ENCODE results near the gene TSHR. TPM values are rescaled to one million over a fixed set of nuclear protein-coding genes. Genes with fewer than 3 reads are reported as not detected.

Gene TSHR
- total and polyA plus RNA-seq, 2 of the 13 experiments (the other 11 are each of a cell fraction or from before 2014, with no cell fraction given), result not detected

DNA sequence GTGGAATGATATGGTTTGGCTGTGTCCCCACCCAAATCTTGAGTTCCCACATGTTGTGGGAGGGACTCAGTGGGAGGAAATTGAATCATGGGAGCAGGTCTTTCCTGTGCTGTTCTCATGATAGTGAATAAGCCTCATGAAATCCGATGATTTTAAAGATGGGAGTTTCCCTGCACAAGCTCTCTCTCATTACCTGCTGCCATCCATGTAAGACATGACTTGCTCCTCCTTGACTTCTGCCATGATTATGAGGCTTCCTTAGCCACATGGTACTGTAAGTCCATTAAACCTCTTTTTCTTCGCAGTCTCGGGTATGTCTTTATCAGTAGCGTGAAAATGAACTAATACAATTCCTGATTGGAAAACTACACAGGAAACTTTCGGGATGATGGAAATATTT lies 100.5 kb downstream of the TSHR start:
- CTCF ChIA-PET (ENCODE audit: low intra/inter-chr PET ratio, low total read pairs), result no interaction called here
- Histone ChIP-seq H3K79me2 (ENCODE audit: insufficient read depth, low read length) (no peaks in the 10 kb centered on the region), H3K4me3 (replicated peaks in 1 of 3; ENCODE audit: insufficient read depth in 1 of 3, low read depth in 2 of 3, low read length in 3 of 3) (no peak overlapping the region), H3K9ac (ENCODE audit: insufficient read depth, low read depth, low read length) (no peak overlapping the region), H3K9me3 (ENCODE audit: low read length) (peaks cover 17% of the 10 kb centered on the region; the same call in 1 of the 2 replicates), H3K4me1 (ENCODE audit: insufficient read depth, low read length) (no peaks in the 10 kb centered on the region), H2AFZ (ENCODE audit: low read length) (no peak overlapping the region), H3K27ac (ENCODE audit: extremely low read length, insufficient read depth, low read length) (no peak overlapping the region), H3K27me3 (ENCODE audit: control insufficient read depth in 1 of 2, insufficient read depth in 2 of 2, low read length in 2 of 2) (no peaks in the 10 kb centered on the region), H3K4me2 (ENCODE audit: low read depth, low read length) (no peak overlapping the region), H4K20me1 (ENCODE audit: insufficient read depth, low read length) (no peaks in the 10 kb centered on the region), H3K36me3 (replicated peaks in 1 of 2; ENCODE audit: control insufficient read depth in 1 of 2, insufficient read depth in 2 of 2, low read length in 2 of 2) (no peaks in the 10 kb centered on the region)
- FAIRE-seq, result no peak
- ATAC-seq, result no peak
- intact Hi-C loops (cut with micrococcal nuclease; ENCODE audit: unreplicated experiment), result no loop called here
- no peak for DNase-seq (ENCODE audit: low spot score)
- in situ Hi-C loops (cut with HindIII; ENCODE audit: extremely low pct_ligation_motif_present, low pct_unique_long_range_greater_than_20kb), result no loop called here
- WGBS (ENCODE audit: low lambda C conversion rate), result 75% methylated on average over 5 of the region's 5 CpGs
- TF ChIP-seq ZNF850 (CRISPR knock-in tag; conservative IDR thresholded peaks at IDR 0.05) (no peak), EHMT2 (IDR thresholded peaks at IDR 0.05; ENCODE audit: borderline replicate concordance, low read depth, low read length) (no peak), ZNF431 (CRISPR knock-in tag; IDR thresholded peaks at IDR 0.05; ENCODE audit: borderline replicate concordance, low read depth) (peak; percentile 44; the same call in 1 of the 2 replicates), ZNF343 (CRISPR knock-in tag; IDR thresholded peaks at IDR 0.05) (no peak), TBP (CRISPR knock-in tag; IDR thresholded peaks at IDR 0.05) (no peak), ZNF644 (CRISPR knock-in tag; IDR thresholded peaks at IDR 0.05; ENCODE audit: low read depth) (no peak), ZMAT5 (CRISPR knock-in tag; IDR thresholded peaks at IDR 0.05; ENCODE audit: borderline replicate concordance, low read depth) (no peak)
- TF ChIP-seq, protein P1, sequence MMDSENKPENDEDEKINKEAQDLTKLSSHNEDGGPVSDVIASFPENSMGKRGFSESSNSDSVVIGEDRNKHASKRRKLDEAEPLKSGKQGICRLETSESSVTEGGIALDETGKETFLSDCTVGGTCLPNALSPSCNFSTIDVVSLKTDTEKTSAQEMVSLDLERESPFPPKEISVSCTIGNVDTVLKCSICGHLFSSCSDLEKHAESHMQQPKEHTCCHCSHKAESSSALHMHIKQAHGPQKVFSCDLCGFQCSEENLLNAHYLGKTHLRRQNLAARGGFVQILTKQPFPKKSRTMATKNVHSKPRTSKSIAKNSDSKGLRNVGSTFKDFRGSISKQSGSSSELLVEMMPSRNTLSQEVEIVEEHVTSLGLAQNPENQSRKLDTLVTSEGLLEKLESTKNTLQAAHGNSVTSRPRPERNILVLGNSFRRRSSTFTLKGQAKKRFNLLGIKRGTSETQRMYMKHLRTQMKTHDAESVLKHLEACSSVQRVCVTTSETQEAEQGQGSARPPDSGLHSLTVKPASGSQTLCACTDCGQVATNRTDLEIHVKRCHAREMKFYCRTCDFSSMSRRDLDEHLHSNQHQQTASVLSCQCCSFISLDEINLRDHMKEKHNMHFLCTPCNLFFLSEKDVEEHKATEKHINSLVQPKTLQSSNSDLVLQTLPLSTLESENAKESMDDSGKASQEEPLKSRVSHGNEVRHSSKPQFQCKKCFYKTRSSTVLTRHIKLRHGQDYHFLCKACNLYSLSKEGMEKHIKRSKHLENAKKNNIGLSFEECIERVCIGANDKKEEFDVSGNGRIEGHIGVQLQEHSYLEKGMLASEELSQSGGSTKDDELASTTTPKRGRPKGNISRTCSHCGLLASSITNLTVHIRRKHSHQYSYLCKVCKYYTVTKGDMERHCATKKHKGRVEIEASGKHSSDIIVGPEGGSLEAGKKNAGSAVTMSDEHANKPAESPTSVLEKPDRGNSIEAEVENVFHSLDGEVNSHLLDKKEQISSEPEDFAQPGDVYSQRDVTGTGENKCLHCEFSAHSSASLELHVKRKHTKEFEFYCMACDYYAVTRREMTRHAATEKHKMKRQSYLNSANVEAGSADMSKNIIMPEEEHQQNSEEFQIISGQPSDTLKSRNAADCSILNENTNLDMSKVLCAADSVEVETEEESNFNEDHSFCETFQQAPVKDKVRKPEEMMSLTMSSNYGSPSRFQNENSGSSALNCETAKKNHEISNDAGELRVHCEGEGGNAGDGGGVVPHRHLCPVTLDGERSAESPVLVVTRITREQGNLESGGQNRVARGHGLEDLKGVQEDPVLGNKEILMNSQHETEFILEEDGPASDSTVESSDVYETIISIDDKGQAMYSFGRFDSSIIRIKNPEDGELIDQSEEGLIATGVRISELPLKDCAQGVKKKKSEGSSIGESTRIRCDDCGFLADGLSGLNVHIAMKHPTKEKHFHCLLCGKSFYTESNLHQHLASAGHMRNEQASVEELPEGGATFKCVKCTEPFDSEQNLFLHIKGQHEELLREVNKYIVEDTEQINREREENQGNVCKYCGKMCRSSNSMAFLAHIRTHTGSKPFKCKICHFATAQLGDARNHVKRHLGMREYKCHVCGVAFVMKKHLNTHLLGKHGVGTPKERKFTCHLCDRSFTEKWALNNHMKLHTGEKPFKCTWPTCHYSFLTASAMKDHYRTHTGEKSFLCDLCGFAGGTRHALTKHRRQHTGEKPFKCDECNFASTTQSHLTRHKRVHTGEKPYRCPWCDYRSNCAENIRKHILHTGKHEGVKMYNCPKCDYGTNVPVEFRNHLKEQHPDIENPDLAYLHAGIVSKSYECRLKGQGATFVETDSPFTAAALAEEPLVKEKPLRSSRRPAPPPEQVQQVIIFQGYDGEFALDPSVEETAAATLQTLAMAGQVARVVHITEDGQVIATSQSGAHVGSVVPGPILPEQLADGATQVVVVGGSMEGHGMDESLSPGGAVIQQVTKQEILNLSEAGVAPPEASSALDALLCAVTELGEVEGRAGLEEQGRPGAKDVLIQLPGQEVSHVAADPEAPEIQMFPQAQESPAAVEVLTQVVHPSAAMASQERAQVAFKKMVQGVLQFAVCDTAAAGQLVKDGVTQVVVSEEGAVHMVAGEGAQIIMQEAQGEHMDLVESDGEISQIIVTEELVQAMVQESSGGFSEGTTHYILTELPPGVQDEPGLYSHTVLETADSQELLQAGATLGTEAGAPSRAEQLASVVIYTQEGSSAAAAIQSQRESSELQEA (CRISPR knock-in tag; IDR thresholded peaks at IDR 0.05; ENCODE audit: not compliant biosample characterization), result no peak
- POLR2A ChIA-PET, result no interaction called here
- BruUV-seq (replicated peaks), result no TSS peak

All from HepG2 (cell line).